NCI-H1694 treated with DMSO at 0.1 percent for 48 hours (cell line): ENCODE measurements around the gene KNDC1.

Experiments used
- DNase-seq: peaks from one replicate; lab custom pipeline; 2025; lab: John Stamatoyannopoulos, UW

Gene KNDC1

DNA sequence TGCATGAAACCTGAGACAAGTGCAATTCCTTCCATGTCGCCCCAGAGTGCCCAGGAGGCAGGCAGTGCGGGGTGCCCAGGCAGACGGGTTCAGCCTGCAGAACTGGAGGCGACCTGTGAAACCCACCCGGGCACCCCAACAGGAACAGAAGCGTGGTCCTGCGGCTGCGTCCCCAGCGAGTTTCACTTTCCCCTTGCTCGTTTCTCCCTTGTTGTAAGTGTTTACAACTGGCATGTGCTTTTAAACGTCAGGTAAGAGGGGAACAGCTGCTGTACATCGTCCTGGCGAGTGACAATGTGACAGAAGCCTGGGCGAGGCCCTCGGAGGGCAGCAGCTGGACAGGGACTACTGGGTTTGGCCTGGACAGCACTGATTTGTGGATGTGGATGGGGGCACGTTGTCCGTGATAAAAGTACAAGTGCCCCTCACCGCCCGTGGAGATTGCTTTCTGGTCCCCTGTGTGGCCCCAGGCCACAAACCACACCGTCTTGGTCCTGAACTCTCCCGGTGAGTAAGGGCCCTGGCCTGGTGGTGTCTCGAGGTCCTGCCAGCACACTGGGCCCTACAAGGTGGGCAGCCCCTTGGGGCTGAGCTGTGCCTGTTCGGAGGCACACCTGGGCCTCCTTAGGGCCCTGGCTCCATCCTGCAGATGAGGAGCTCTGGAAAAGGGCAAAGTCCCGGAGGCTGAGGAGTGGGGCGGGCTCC is 81.6 kb downstream of the KNDC1 start:
- no peak for DNase-seq

DNA sequence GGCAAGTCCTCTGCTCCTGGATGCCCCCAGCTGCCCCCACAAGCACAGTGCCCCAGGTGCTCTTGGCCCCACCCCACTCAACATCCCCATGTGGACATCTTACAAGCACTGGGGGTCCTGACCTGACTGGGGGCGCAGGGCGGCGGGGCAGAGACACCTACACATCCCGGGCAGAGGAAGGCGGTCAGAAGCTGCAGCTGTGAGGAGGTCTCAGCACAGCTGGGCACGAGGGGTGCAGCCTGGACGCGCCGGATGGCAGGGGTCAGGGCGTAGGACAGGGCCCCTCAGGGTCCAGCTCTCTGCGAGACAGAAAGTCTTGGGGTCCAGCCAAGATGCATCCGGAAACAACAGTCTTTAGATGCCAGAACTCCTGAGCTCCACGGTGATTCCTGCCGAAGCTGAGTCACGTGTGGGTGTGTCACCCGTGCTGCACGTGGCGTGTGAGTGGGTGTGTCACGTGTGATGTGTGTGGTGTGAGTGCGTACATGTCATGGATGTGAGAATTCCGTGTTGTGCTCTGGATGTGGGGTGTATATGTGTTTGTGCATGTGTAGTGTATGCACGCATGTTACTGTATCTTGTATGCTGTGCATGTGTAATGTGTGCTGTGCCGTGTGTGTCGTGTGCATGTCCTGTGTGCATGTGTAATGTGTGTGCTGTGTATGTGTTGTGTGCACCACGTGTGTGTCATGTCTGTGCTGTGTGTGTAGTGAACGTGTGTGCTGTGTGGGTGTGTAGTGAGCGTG is 82.8 kb downstream of the KNDC1 start:
- DNase-seq, result no peak

DNA sequence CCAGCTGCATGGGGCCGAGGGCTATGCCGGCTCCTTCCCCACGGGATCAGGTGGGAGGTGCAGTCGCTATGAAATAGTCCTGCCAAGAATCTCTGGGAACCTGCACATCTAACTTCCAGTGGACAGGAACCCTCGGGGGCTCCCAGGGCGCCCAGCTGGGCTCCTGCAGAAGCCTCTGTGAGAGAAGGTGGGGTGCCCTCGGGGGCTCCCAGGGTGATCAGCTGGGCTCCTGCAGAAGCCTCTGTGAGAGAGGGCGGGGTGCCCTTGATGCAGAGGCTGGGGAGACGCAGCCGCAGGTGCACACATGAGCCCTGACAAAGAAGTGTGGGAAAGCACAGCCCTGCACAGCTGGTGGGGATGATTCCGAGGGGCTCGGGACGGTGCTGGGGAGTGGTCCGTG is 83.6 kb downstream of the KNDC1 start:
- no peak for DNase-seq

DNA sequence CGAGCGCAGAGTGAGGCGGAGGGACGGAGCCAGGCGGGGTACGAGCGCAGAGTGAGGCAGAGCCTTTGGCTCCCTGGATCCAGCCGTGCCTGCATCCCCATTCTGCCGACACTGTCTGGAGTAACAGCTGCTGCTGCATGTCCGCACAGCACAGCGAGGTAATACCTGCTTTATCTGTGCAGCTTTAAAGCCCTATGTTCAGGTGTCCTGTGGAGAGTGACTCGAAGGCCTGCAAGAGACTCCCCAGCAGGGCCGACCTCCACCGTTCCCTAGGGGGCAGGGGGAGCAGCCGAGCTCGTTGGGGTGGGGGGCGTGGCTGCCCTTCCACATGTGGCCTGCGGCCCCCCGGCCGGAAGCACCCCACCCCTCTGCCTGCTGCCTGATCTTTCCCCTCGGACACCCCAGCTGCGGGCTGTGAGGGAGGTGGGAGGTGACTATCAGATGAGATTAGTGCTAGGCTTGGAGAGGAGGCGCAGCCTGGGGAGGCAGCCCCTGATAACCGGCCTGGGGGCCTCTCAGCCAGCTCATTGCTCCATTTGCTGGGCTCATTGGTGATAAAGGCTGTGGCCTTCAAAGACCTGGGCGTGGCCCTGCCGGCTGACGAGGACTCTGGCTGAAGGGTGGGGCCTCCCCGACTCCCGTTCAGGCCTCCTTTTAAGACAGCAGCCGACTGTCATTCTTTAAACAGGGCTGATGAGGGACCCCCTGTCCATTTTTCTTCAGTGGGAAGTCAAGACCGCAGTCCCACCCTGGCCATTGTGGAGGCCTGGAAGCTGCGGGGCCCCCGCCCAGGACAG is 85.6 kb downstream of the KNDC1 start:
- no peak for DNase-seq

DNA sequence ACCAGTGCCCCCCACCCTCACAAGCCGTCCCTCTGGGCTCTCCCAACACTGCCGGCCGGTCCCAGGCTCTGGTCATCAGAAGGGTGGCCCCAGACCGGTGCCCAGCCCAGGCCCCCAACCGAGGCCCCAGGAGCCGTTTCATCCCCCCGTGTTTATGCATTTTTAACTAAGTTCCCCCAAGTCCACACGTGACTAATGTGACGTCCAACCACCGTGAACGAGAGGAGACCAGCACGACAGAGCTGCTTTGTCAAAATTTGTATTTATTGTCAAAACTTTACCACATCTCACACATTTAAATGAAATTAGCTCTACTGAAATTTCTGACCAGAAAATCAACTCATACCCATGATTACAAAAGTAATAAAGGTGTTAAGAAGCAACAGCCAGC is 86.2 kb downstream of the KNDC1 start:
- no peak for DNase-seq

DNA sequence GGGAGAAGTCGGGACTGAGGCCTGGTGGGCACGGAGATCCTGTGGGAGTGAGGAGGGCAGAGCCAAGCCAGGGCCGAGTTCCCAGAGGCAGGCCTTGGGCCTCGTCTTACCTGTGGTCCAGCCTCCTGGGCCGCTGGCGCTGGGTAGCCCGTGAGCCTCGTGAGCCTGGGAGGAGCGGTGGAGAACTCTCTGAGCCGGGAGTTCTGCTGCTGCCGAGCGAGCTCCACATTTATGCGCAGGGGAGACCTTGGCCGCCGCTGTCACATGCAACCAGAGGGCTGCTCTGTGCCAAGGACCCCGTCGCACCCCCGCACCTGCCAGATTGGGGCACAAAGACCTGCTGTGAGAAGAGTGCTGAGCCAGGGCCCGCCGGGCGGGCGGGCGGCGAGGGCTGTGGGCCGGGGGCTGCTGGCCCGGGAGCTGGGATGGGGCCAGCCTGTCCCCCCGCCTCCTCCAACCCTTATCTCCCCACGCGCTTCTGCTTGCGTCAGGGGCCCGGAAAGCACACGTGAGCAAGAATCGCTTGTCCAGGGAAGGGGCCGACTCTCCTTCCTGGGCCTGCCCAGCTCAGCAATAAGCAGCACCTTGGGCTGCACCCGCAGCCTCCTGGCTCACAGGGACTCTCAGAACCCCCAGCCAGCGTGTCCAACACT is 87.8 kb downstream of the KNDC1 start:
- no peak for DNase-seq

DNA sequence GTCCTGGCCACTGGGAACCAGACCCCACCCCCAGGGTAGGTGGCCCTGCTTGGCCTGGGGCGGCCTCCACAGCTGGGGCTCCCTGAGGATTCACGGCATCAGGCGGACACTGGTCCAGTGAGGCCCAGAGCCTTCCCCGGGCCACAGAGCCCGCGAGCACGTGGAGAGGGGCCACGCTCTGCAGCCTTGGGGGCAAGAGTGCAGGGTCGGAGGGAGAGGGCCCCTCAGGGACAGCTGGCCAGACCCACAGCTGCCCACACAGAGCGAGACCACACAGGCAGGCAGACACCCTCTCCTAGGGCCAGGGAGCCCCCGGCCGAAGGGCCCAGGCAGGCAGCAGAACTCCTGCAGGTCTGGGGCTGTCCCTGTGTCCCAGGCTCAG is 88.3 kb downstream of the KNDC1 start:
- DNase-seq, result no peak

DNA sequence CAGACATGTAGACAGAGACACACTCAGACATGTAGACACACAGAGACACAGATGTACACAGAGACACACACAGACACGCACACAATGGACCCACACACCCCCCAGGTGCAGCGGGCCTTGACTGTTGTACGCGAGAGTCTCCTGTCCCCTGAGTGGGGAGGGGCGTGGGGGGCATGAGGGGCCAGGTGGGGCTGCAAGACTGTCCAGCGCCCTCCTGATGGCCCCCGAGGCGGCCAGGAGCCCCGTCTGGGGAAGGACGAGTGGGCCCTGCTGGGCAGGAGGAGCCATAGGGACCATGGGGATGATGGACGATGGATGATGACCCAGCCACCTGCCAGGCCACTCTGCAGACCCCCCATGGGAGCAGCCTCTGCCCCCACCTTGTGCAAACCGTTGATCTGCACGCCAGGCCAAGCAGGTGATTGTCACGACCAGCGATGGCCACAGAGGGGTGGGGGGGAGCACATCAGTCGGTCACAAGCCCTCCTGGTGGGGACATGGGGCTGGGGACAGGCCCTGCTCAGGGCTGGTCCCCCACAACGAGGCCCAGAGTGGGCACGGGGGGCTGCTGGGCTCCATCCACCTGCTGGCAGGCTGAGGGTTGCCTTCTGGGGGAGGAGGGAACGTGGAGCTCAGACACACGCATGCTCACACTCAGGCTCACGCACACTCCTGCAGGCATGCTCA is 89.2 kb downstream of the KNDC1 start:
- DNase-seq, result no peak

DNA sequence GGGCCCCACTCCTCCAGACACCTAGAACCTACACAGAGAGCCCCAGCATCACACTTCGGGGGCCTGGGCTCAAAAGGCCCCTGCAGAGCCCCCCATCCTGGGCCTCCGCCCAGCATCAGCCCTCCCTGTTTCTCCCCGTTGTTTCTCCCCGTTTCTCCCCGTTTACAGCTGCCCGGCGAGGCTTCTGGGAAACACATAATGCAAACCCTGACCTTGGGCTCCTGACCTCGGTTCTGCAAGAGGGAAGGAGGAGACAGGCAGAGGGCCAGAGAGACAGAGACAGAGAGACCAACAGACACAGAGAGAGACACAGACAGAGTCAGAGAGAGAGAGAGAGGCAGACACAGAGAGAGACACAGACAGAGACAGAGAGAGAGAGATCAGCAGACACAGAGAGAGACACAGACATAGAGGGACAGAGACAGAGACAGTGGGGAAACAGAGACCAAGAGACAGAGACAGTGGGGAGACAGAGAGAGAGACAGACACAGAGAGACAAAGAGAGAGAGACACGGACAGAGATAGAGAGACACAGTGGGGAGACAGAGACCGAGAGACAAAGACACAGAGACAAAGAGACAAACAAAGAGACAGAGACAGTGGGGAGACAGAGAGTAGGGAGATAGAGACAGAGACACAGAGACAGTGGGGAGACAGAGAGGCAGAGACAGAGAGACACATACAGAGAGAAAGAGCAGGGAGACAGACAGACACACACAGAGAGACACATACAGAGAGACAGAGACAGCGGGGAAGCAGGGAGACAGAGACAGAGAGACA is 90.1 kb downstream of the KNDC1 start:
- DNase-seq, result no peak

DNA sequence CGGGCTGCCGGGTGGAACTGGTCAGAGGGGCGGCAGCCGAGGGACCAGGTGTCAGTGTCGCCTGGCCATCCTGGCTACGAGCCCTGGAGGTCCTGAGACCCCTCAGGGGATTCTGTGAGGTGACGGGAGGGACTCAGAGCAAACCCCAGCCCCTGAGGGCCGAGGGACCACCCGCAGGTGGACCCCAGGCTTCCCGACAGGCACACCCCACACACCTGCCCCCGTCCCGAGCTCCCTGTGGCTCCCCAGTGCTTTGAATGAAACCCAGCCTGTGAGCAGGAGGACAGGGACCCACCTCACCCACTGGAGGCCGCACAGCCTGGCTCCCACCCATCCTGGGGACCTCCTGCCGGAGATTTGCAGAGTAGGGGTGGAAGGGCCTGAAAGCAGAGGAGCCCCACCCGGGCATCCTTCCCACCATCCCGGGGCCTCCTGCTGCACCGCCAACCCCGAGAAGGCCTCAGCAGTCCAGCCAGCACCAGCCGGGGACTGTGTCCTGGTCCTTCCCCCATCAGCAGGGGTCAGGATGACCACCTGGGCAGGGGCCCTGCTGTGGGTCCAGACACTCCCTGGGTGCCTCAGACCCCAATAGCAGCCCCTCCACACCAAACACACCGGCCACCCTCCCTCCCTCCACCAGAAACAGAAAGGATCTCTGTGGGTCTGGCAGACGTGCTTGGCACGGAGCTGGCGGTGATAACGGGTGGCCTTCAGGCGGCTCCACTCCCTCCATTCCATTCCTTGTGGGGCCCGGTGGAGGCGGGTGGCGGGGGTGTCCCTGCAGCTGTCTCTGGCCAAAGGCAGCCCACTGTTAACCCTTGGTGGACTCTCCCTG is 91.6 kb downstream of the KNDC1 start:
- DNase-seq, result no peak

DNA sequence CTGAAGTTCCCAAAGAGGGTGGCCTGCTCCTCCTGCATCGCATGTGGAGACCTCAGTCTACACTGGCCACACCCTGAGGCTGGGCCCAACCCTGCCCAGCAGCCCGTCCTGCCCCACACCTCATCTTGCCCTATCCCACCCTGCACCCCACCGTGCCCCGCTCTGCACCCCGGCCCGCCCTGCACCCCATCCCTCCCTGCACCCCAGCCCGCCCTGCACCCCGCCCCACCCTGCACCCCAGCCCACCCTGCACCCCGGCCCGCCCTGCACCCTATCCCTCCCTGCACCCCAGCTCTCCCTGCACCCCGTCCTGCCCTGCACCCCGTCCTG is 92.2 kb downstream of the KNDC1 start:
- DNase-seq, result no peak

DNA sequence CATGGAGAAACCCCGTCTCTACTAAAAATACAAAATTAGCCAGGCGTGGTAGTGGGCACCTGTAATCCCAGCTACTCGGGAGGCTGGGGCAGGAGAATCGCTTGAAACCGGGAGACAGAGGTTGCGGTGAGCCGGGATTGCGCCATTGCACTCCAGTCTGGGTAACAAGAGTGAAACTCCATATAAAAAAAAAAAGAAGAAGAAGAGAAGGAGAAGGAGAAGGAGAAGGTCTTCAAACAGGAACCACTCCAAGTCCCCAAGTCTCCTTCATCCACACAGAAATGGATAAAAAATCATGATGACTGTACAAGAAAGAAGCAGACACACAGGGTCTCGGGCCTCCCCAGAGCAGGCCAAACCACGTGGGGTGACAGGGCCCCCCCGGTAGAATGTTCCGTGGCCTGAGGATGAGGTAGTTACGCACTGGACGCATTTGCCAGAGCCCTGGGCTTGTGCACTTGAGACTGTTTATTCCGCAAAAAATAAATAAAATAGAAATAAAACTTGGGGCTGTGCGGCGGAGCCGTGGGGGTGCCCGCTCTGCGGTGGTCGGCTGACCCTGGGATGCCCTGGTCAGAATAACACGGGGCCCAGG is 93.4 kb downstream of the KNDC1 start:
- DNase-seq, result no peak

DNA sequence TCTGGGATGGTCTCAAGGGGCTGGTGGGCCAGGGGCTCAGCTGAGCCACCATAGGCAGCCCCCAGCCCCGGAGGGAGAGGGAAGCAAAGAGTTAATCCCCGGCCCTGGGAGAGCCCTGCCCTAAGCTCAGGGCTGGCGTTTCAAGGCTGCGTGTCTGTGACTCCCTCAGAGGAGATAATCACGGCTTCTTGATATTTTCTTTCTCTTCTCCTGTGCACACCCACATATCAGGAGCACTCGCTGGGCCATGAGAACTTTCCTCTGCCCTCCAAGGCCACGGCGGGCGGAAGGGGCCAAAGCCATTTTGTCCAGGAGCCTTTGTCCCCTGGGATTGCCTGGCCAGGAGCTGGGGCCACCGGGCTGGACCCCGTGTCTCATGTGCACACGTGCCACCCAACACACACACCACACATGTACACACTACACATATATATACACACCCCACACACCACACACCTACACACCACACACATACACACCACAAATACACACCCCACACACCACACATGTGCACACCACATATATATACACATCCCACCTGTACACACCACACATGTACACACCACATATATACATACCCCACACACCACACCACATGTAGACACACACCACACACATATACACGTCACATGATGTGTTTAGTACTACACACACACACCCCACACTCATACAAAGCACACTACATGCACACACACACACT is 94.6 kb downstream of the KNDC1 start:
- DNase-seq, result no peak

DNA sequence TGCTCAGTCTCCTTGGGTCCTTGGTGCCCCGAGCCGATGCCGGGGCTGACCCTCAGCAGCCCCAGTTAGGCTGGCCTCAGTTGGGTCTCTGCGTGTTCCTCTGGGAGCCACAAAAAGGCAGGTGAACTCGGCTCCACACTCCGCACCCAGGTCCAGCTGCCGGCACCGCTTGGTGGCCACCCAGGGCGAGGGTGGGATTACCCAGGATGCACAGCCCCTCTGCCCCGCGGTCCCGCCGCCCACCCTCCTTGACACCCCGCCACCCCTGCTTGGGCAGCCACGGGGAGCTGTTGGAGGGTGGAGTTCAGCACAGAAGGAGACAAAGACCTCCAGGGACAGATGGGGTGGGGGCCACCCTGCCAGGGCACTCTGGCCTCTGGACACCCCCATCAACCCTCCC is 95.3 kb downstream of the KNDC1 start:
- no peak for DNase-seq

DNA sequence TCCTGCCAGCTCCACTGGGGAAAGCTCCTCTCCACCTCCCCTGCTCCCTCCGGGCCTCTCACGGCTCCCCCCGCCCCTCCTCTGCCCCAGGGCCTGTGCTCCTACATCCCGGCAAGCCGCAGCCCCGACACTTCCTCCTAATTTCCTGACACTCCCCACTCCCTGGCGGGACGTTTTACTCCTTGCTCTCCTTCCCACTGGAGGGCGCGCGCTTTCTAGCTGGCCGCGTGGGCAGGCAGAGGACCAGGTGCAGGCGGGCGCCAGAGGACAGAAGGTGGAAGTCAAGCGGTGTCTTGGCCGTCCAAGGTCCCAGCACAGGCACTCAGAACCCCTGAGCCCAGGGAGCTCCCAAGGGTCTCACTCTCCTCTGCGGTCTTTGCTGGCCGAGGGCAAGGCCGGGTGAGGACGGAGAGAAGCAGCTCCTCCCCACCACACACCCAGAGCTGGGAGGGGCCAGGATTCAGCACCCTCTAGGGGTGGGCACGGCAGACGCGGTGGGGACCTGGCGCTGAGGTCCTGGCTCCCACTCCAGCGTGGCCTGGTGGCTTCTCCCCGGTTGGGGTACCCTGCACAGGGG is 97.6 kb downstream of the KNDC1 start:
- DNase-seq, result no peak

DNA sequence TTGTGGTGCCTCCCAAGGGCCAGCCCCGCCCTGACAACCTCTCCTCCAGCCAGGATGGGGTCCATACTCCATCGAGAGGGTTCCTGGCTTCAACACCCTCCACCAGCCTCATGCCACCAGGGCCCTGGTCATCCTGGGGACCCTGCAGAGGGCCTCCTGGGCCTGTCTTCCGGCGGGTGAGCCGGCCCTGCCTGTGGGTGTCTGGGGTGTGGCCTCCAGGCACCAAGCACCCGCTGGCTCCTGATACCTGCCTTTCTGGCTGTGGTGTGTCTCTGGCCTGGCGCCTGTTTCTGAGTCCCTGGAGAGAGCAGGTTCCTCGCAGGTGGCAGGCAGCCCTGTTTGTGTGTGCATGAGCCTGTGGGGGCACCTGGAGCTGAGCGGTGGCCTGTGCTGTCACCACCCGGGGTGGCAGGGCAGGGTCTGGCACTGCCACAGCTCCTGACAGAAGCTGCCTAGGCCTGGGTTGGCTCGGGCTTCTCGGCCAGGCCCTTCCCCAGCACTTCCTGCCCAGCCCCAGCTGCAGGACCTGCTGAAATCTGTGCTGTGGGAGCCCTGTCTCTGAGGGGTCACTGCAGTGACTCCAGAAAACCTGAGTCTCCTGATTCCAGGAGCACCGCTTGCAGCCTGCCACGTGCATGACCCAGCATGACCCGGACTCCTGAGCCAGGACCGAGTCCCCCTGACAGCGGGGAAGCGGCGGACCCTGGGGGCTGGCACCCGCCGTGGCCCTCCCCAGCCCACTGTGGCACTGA is 98.2 kb downstream of the KNDC1 start:
- no peak for DNase-seq

DNA sequence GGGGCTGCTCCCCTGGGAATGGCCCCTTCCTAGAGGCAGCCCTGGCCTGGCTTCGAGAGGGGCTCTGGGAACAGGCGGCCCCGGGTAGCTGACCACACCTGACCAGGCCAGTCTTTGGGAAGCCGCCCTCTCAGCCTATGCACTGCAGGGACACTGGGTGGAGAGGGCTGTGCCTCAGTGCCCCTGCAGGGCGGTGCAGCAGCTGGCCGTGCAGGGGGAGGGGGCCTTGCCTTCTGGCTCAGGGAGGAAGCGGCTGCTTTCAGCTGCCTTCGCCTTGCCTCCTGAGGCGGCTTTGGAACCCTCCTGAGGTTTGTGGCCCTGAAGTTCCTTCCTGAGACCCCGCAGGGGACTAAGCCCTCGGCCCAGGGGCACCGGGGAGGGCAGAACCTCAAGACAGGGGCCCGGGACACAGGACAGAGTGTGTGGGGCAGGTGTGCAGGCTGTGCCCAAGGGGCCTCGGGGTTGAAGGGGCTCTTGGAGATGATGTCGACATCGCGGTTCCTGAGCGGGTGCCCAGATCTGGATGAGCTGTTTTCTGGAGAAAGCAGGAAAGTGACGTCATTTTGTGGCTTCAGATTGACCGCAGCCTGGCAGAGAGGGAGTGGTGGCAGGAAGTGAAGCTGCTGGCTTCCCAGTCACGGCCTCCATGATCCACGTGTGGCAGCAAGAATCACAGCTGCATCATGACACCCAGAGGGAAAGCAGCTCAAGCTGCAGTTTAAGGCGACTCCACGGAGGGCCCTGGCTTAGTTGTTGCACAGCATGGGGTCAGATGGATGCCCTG is 99.0 kb downstream of the KNDC1 start:
- DNase-seq, result no peak
